Measurements from ENCODE around the gene TRAF6.
"Not testable (repeated sequence)": the region's sequence is repeated elsewhere in the genome, so short reads cannot be mapped to it uniquely, and the experiment has no call there.

The TRAF6 gene

GRCh38 chr11:36493332-36493731 is 16.7 kb downstream of the TRAF6 start:
- DNase-seq (ENCODE audit: low read depth in 2 of 3, low spot score in 1 of 3) = no peak

GRCh38 chr11:36492724-36493304 is 17.3 kb downstream of the TRAF6 start:
- peak in 1 of 3 donors; percentile 23 for DNase-seq (ENCODE audit: low read depth in 2 of 3, low spot score in 1 of 3)

- DNase-seq (ENCODE audit: low read depth in 2 of 3, low spot score in 1 of 3) = no peak
Measured at GRCh38 chr11:36490026-36490806, 19.9 kb downstream of the TRAF6 start.

GRCh38 chr11:36488096-36488495 is 22.0 kb downstream of the TRAF6 start:
- no peak for DNase-seq (ENCODE audit: low read depth in 2 of 3, low spot score in 1 of 3)

- no peak for DNase-seq (ENCODE audit: low read depth in 2 of 3, low spot score in 1 of 3)
Measured at GRCh38 chr11:36487619-36488018, 22.5 kb downstream of the TRAF6 start.

GRCh38 chr11:36485298-36486002 is 24.6 kb downstream of the TRAF6 start:
- DNase-seq (ENCODE audit: low read depth in 2 of 3, low spot score in 1 of 3) = no peak

GRCh38 chr11:36483042-36483441 is 27.0 kb downstream of the TRAF6 start:
- not testable (repeated sequence) for DNase-seq (ENCODE audit: low read depth in 2 of 3, low spot score in 1 of 3)

- no peak for DNase-seq (ENCODE audit: low read depth in 2 of 3, low spot score in 1 of 3)
Measured at GRCh38 chr11:36480833-36481232, 29.2 kb downstream of the TRAF6 start.

- peak in 1 of 3 donors; percentile 24 for DNase-seq (ENCODE audit: low read depth in 2 of 3, low spot score in 1 of 3)
Measured at GRCh38 chr11:36478700-36479329, 31.3 kb downstream of the TRAF6 start.

GRCh38 chr11:36475192-36475591 is 34.9 kb downstream of the TRAF6 start:
- no peak for DNase-seq (ENCODE audit: low read depth in 2 of 3, low spot score in 1 of 3)

- no peak for DNase-seq (ENCODE audit: low read depth in 2 of 3, low spot score in 1 of 3)
Measured at GRCh38 chr11:36471577-36471976, 38.5 kb downstream of the TRAF6 start.

GRCh38 chr11:36469881-36470802 is 39.9 kb downstream of the TRAF6 start:
- DNase-seq (ENCODE audit: low read depth in 2 of 3, low spot score in 1 of 3) = no peak

GRCh38 chr11:36469063-36469462 is 41.0 kb downstream of the TRAF6 start:
- peak in 2 of 3 donors; percentile 21 to 25 for DNase-seq (ENCODE audit: low read depth in 2 of 3, low spot score in 1 of 3)

- no peak for DNase-seq (ENCODE audit: low read depth in 2 of 3, low spot score in 1 of 3)
Measured at GRCh38 chr11:36467916-36468315, 42.2 kb downstream of the TRAF6 start.

- no peak for DNase-seq (ENCODE audit: low read depth in 2 of 3, low spot score in 1 of 3)
Measured at GRCh38 chr11:36467012-36467411, 43.1 kb downstream of the TRAF6 start.

GRCh38 chr11:36465449-36466163 is 44.5 kb downstream of the TRAF6 start:
- DNase-seq (ENCODE audit: low read depth in 2 of 3, low spot score in 1 of 3) = no peak

- DNase-seq (ENCODE audit: low read depth in 2 of 3, low spot score in 1 of 3) = no peak
Measured at GRCh38 chr11:36464720-36465119, 45.4 kb downstream of the TRAF6 start.

- no peak for DNase-seq (ENCODE audit: low read depth in 2 of 3, low spot score in 1 of 3)
Measured at GRCh38 chr11:36463781-36464180, 46.3 kb downstream of the TRAF6 start.

GRCh38 chr11:36462321-36462720 is 47.8 kb downstream of the TRAF6 start:
- DNase-seq (ENCODE audit: low read depth in 2 of 3, low spot score in 1 of 3) = no peak

- DNase-seq (ENCODE audit: low read depth in 2 of 3, low spot score in 1 of 3) = no peak
Measured at GRCh38 chr11:36460220-36460619, 49.9 kb downstream of the TRAF6 start.

Data from stimulated activated CD4-positive, alpha-beta T cell treated with anti-CD3 and anti-CD28 coated beads, Interleukin-12 subunit alpha, Interleukin-12 subunit beta, amount 100 ng/mL, for 48 hours (primary cell).